Fibroblast of pulmonary artery (primary cell): ENCODE results near the gene MEF2B.
A peak's percentile ranks its signal among the peaks of the same experiment; 100 is the strongest.

ENCODE experiments used
- DNase-seq: peaks from one replicate; pipeline ENCODE4 v3.0.0-alpha.2; 2010; ENCODE audit warnings: low read depth
- H3K4me3 ChIP-seq: replicated peaks from 2 replicates; pipeline ENCODE4 v1.5.1; 2011; ENCODE audit warnings: low read depth, mild to moderate bottlenecking, control low read depth, low read length, moderate library complexity
- CTCF ChIP-seq: IDR thresholded peaks from 2 replicates; pipeline ENCODE4 v1.5.1; 2011; ENCODE audit warnings: mild to moderate bottlenecking, control low read depth, low read length, inconsistent platforms; ENCODE audit errors: missing control alignments

MEF2B gene

GRCh38 chr19:19192910-19193423, 22.9 kb upstream of the MEF2B start:
- peak overlapping the region; percentile 99 for H3K4me3 ChIP-seq
- DNase-seq: peak; percentile 11
- no peak for TF ChIP-seq CTCF

GRCh38 chr19:19192078-19192882, 22.2 kb upstream of the MEF2B start, which contains the start of the genes BORCS8 and RFXANK:
Gene BORCS8, minus strand, starts transcription at chr19:19192152. Its CDS starts 35 bp downstream, at chr19:19192117.
Gene RFXANK, plus strand, starts transcription at chr19:19192258. Its CDS starts 1,689 bp downstream, at chr19:19193947.
- H3K4me3 ChIP-seq: peak within 1 kb of the TSS; percentile 99
- TF ChIP-seq CTCF: no peak
- peak; percentile 99 for DNase-seq

GRCh38 chr19:19191768-19192077, 21.7 kb upstream of the MEF2B start:
- no peak for DNase-seq
- TF ChIP-seq CTCF: no peak
- peak overlapping the region; percentile 99 for H3K4me3 ChIP-seq

- no peak for TF ChIP-seq CTCF
- H3K4me3 ChIP-seq: no peak overlapping the region
- no peak for DNase-seq
Measured at GRCh38 chr19:19186742-19187141, 16.7 kb upstream of the MEF2B start.

- TF ChIP-seq CTCF: peak; percentile 64
- H3K4me3 ChIP-seq: no peak overlapping the region
Measured at GRCh38 chr19:19185853-19186740, 16.0 kb upstream of the MEF2B start.

GRCh38 chr19:19181488-19181998, 11.5 kb upstream of the MEF2B start:
- no peak overlapping the region for H3K4me3 ChIP-seq
- DNase-seq: no peak
- no peak for TF ChIP-seq CTCF

More at GRCh38 chr19:19185853-19186740, 16.0 kb upstream of the MEF2B start:
- peak; percentile 53 for DNase-seq
